Thoracic aorta (tissue), 2 donors: ENCODE results near the gene FASTKD3. TPM values are rescaled to one million over a fixed set of nuclear protein-coding genes. Genes with fewer than 3 reads are reported as not detected.

Experiments
- ATAC-seq: fragments of 150-250 bp; one replicate; pipeline ENCODE4 v1.8.0; 2017; ENCODE audit warnings: low read depth; ENCODE audit not compliant: insufficient number of reproducible peaks, low FRiP score
- DNase-seq: peaks from one replicate; pipeline ENCODE4 v3.0.0-alpha.2; 2020; ENCODE audit warnings: low spot score
- H3K27ac ChIP-seq, 2 donors: fragments of 200-600 bp; sonication (generic); 1 replicate in 1 of 2; 2 replicates in 1 of 2; pipeline ENCODE4 v1.5.1; 2016; ENCODE audit warnings: mild to moderate bottlenecking in 2 of 2, moderate library complexity in 2 of 2
- H3K27me3 ChIP-seq: fragments of 200-600 bp; sonication (generic); replicated peaks from 2 replicates; pipeline ENCODE4 v1.6.0; 2016; ENCODE audit warnings: mild to moderate bottlenecking; ENCODE audit not compliant: insufficient read depth
- H3K36me3 ChIP-seq: fragments of 200-600 bp; sonication (generic); one replicate; pipeline ENCODE4 v1.5.1; 2016
- H3K4me1 ChIP-seq, 2 donors: fragments of 200-600 bp; sonication (generic); 1 replicate in 1 of 2; 2 replicates in 1 of 2; pipeline versions ENCODE4 v1.5.1 to v1.6.0; 2016; ENCODE audit warnings: low read depth in 2 of 2, mild to moderate bottlenecking in 1 of 2; ENCODE audit not compliant: control insufficient read depth in 1 of 2
- H3K4me3 ChIP-seq: fragments of 200-600 bp; sonication (generic); 2 replicates; pipeline ENCODE4 v1.5.1; 2016; ENCODE audit warnings: mild to moderate bottlenecking
- H3K9me3 ChIP-seq: fragments of 200-600 bp; sonication (generic); 2 replicates; pipeline ENCODE4 v1.5.1; 2016
- CTCF ChIP-seq: fragments of 200-600 bp; sonication (generic); IDR thresholded peaks from one replicate; pipeline ENCODE4 v1.5.1; 2019; ENCODE audit warnings: antibody characterized with exemption
- total RNA-seq, 2 donors: library from RNA; depleted of rRNA; stranded (reverse); fragments of >200 nt; gene quantifications; one replicate each; pipeline versions ENCODE4 v1.1.0 to v1.2.3, GENCODE V29; 2016

Gene FASTKD3
- total RNA-seq, 2 donors from 2014 or later: 7.3 to 13.1 TPM

DNA sequence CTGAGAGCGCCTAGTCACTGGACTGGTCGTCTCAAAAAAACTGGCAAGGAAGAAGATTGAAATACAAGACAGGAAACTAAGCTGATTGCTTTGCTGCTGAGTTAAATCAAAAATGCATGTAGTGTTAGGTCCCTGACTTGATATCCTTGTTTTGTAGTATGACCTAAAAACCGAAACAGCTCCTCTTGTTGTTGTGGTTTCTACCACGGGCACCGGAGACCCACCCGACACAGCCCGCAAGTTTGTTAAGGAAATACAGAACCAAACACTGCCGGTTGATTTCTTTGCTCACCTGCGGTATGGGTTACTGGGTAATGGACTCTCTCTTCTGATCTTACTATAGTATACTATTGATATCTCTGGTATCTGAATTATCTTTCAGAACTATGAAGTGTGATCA, 4.4 kb upstream of the FASTKD3 start:
- ATAC-seq: no peak
- Histone ChIP-seq H3K4me3 (no peak overlapping the region), H3K27ac (no peak overlapping the region), H3K4me1 (peaks cover 9 to 22% of the 10 kb centered on the region in 2 donors), H3K9me3 (no peaks in the 10 kb centered on the region), H3K36me3 (peaks cover 21% of the 10 kb centered on the region), H3K27me3 (no peaks in the 10 kb centered on the region)
- DNase-seq: no peak
- TF ChIP-seq CTCF: no peak

- no peaks in the 10 kb centered on the region for H3K9me3 ChIP-seq
- no peak overlapping the region for H3K27ac ChIP-seq
- H3K27me3 ChIP-seq: no peaks in the 10 kb centered on the region
- DNase-seq (no peak), ATAC-seq (no peak)
- TF ChIP-seq CTCF: no peak
- no peak overlapping the region for H3K4me3 ChIP-seq
- H3K36me3 ChIP-seq: peaks cover 15% of the 10 kb centered on the region
- peaks cover 9 to 28% of the 10 kb centered on the region in 2 donors for H3K4me1 ChIP-seq
These were observed 3.8 kb upstream of the FASTKD3 start for GRCh38 chr5:7872517-7873130.

DNA sequence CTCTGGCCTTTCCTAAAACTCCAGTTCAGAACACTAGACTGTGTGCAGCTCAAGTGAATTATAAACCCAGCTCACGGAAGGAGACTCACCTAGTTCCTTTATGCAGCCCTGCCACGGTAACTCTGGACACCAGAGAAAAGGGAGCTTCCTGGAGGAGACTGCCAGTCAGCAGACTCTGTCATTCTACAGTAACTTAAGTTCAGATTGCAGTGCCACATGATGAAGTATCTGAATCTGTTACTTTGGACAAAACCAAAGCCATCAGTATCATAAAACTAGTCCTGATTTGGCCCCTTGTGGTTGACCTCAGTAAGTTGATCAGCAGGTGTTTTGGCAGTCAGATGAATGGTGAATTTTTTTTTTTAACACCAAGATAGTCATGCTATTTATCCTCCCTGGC, 2.8 kb upstream of the FASTKD3 start:
- peaks cover 15% of the 10 kb centered on the region for H3K36me3 ChIP-seq
- no peak for DNase-seq
- H3K9me3 ChIP-seq: no peaks in the 10 kb centered on the region
- peaks cover 9 to 34% of the 10 kb centered on the region in 2 donors for H3K4me1 ChIP-seq
- no peak overlapping the region for H3K4me3 ChIP-seq
- no peak for ATAC-seq
- H3K27ac ChIP-seq: no peak overlapping the region
- no peak for TF ChIP-seq CTCF
- no peaks in the 10 kb centered on the region for H3K27me3 ChIP-seq

DNA sequence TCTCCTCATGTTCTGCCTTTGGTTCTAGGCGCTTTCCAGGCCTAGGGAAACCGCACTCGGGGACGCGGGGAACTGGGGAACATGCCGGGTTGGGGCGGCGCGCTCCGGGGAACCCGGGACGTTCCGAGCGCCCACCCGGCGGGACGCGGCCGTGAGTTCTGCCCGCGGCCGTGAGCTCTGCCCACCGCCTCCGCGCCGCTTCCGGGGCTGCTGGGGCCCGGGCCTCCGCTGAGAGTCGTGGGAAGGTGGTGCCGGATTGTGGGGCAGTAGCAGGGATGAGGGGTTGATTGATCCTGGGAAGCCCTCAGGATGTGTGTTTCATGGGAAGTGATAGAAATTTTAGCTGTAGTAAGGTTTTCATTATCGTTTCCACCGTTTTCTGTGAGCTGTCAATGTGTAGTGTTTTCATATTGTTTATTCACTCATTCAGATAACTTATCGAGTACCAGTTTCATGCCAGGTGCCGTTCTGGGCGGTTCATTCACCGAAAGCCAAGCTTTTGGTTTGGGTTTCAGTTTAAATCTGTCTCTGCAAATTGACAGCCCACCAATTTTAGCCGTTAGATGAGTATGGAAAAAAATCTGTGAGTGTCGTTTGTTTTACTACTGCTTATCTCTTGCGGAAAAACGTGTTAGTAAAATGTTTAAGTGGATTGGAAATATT, 774 bp upstream of the FASTKD3 start:
- DNase-seq: no peak
- H3K4me1 ChIP-seq: peaks cover 9 to 34% of the 10 kb centered on the region in 2 donors
- no peaks in the 10 kb centered on the region for H3K36me3 ChIP-seq

DNA sequence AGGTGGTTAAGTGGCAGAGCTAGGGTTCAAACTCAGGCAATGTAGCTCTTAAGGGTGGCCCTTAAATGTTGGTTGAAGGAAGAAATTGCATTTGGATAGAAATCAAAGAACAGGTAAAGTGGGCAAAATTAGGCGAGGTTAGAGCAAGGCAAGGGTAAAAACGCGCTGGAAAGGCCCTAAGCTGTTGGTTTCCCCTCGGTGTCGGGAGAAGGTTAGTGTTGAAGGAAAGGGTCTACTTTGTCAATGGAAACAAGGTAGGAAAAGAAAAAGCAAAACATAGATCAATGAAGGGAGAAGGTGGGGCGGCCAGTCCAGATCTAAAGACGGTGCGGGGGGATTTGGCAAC, 431 bp downstream of the FASTKD3 start:
- peak overlapping the region; percentile 56 to 60 for H3K27ac ChIP-seq
- no peak for DNase-seq
- TF ChIP-seq CTCF: no peak
- H3K27me3 ChIP-seq: no peaks in the 10 kb centered on the region
- H3K4me1 ChIP-seq: peaks cover 9 to 34% of the 10 kb centered on the region in 2 donors
- H3K36me3 ChIP-seq: no peaks in the 10 kb centered on the region
- no peaks in the 10 kb centered on the region for H3K9me3 ChIP-seq
- no peak for ATAC-seq
- peak overlapping the region; percentile 83 for H3K4me3 ChIP-seq

More for the DNA sequence above, 774 bp upstream of the FASTKD3 start:
- H3K27me3 ChIP-seq: no peaks in the 10 kb centered on the region
- peak overlapping the region; percentile 60 to 69 for H3K27ac ChIP-seq
- TF ChIP-seq CTCF: no peak
- no peaks in the 10 kb centered on the region for H3K9me3 ChIP-seq
- peak overlapping the region; percentile 83 for H3K4me3 ChIP-seq
- ATAC-seq: no peak
